Measurements from ENCODE around the gene ERP44.

DNA sequence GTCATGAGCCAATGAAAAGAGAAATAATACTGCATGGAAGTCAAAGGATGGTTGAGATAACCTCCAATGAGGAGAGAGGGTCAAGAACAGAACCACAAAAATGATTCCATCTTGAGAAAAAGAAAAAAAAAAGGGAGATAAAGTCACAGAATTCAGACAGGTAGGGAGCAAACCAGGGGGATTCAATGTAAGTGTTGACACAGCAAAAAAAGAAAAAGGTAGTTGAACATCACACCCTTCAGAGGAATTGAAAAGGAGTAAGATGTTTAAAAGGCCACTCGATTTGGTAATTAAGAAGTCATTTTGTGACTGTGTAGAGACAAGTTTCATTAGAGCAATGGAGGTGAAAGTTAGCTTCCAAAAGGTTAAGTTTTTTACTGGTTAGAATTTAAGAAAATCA, 79.3 kb downstream of the ERP44 start:
- TF ChIP-seq, protein P1, sequence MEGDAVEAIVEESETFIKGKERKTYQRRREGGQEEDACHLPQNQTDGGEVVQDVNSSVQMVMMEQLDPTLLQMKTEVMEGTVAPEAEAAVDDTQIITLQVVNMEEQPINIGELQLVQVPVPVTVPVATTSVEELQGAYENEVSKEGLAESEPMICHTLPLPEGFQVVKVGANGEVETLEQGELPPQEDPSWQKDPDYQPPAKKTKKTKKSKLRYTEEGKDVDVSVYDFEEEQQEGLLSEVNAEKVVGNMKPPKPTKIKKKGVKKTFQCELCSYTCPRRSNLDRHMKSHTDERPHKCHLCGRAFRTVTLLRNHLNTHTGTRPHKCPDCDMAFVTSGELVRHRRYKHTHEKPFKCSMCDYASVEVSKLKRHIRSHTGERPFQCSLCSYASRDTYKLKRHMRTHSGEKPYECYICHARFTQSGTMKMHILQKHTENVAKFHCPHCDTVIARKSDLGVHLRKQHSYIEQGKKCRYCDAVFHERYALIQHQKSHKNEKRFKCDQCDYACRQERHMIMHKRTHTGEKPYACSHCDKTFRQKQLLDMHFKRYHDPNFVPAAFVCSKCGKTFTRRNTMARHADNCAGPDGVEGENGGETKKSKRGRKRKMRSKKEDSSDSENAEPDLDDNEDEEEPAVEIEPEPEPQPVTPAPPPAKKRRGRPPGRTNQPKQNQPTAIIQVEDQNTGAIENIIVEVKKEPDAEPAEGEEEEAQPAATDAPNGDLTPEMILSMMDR (IDR thresholded peaks at IDR 0.05; ENCODE audit: low read depth, low read length, poor library complexity, severe bottlenecking), result no peak
- TF ChIP-seq EZH2phosphoT487 (IDR thresholded peaks at IDR 0.05; ENCODE audit: borderline replicate concordance, low read length), result no peak

All from DOHH2 (cell line).